Measurements from ENCODE around the gene HCN2. TPM values are rescaled to one million over a fixed set of nuclear protein-coding genes. Genes with fewer than 3 reads are reported as not detected.

HCN2 gene
- total RNA-seq = 1.6 and 2.7 TPM in 2 replicates

GRCh38 chr19:589693-590395, at the start of gene HCN2:
HCN2 (plus strand) TSS chr19:589881; CDS start chr19:589946, 65 bp downstream.

GRCh38 chr19:543910-544608, 45.6 kb upstream of the HCN2 start, which contains the start of gene GZMM:
GZMM (plus strand) TSS chr19:544053; CDS start chr19:544072, 19 bp downstream.

GRCh38 chr19:572140-572742, 17.4 kb upstream of the HCN2 start, which contains the start of gene BSG:
BSG (plus strand) TSS chr19:572596; CDS start chr19:572635, 39 bp downstream.

GRCh38 chr19:633068-633785, 43.5 kb downstream of the HCN2 start, which contains the start of gene POLRMT:
POLRMT (minus strand) TSS chr19:633537; CDS start chr19:633512, 25 bp downstream.

GRCh38 chr19:639253-640160, 49.8 kb downstream of the HCN2 start, which contains the start of gene FGF22:
FGF22 (plus strand) TSS chr19:639879; CDS start chr19:639926, 47 bp downstream.

GRCh38 chr19:662962-663681, 73.4 kb downstream of the HCN2 start, which contains the start of gene RNF126:
RNF126 (minus strand) TSS chr19:663214; CDS start chr19:663121, 93 bp downstream.

Other genes starting within 250 kb of the HCN2 start
- gene MIER2, start 245.1 kb upstream of the HCN2 start, total RNA-seq = 15.6 and 47.8 TPM in 2 replicates
- gene C2CD4C, start 180.7 kb upstream of the HCN2 start, total RNA-seq = 0.13 and 0.64 TPM in 2 replicates
- gene SHC2, start 128.8 kb upstream of the HCN2 start, total RNA-seq = 0.91 and 9.1 TPM in 2 replicates
- not detected in 2 replicates for gene MADCAM1, start 93.4 kb upstream of the HCN2 start, total RNA-seq
- gene TPGS1, start 82.4 kb upstream of the HCN2 start, total RNA-seq = 34.6 and 75.3 TPM in 2 replicates
- gene CDC34, start 58.1 kb upstream of the HCN2 start, total RNA-seq = 79.0 and 83.1 TPM in 2 replicates
- 1.1 TPM in 1 of 2 replicates, not detected in the other for gene GZMM, start 45.8 kb upstream of the HCN2 start, total RNA-seq
- gene BSG, start 17.3 kb upstream of the HCN2 start, total RNA-seq = 749 and 1,031 TPM in 2 replicates
- 35.1 and 36.3 TPM in 2 replicates for gene POLRMT, start 43.7 kb downstream of the HCN2 start, total RNA-seq
- gene FGF22, start 50.0 kb downstream of the HCN2 start, total RNA-seq = not detected in 2 replicates
- gene RNF126, start 73.3 kb downstream of the HCN2 start, total RNA-seq = 57.8 and 95.7 TPM in 2 replicates
- 118 and 238 TPM in 2 replicates for gene FSTL3, start 86.5 kb downstream of the HCN2 start, total RNA-seq
- gene PRSS57, start 105.6 kb downstream of the HCN2 start, total RNA-seq = 1.9 TPM in 1 of 2 replicates, not detected in the other
- 15.9 and 83.0 TPM in 2 replicates for gene PALM, start 119.1 kb downstream of the HCN2 start, total RNA-seq
- gene MISP, start 161.2 kb downstream of the HCN2 start, total RNA-seq = 3.2 TPM in 2 replicates
- gene PTBP1, start 207.6 kb downstream of the HCN2 start, total RNA-seq = 297 and 323 TPM in 2 replicates
- gene PLPPR3, start 232.1 kb downstream of the HCN2 start, total RNA-seq = 1.7 and 102 TPM in 2 replicates
- 2.5 TPM in 1 of 2 replicates, not detected in the other for gene AZU1, start 238.0 kb downstream of the HCN2 start, total RNA-seq

All from epithelial cell of alveolus of lung (primary cell).